Fibroblast of skin of abdomen (primary cell): ENCODE results near the gene CD72.
"Not testable (repeated sequence)": the region's sequence is repeated elsewhere in the genome, so short reads cannot be mapped to it uniquely, and the experiment has no call there.

Experiments
- DNase-seq: peaks from one replicate; pipeline ENCODE4 v3.0.0-alpha.2; 2013

CD72 gene

GRCh38 chr9:35649431-35650340 is 31.5 kb upstream of the CD72 start:
- no peak for DNase-seq

GRCh38 chr9:35646533-35647265 is 28.5 kb upstream of the CD72 start:
- peak; percentile 85 for DNase-seq

- DNase-seq: no peak
Measured at GRCh38 chr9:35646153-35646532, 27.9 kb upstream of the CD72 start.

GRCh38 chr9:35645736-35646135 is 27.5 kb upstream of the CD72 start:
- not testable (repeated sequence) for DNase-seq

GRCh38 chr9:35643046-35643445 is 24.8 kb upstream of the CD72 start:
- no peak for DNase-seq

- not testable (repeated sequence) for DNase-seq
Measured at GRCh38 chr9:35641478-35641877, 23.3 kb upstream of the CD72 start.

- not testable (repeated sequence) for DNase-seq
Measured at GRCh38 chr9:35640431-35640830, 22.2 kb upstream of the CD72 start.

- DNase-seq: no peak
Measured at GRCh38 chr9:35639631-35640030, 21.4 kb upstream of the CD72 start.

- DNase-seq: not testable (repeated sequence)
Measured at GRCh38 chr9:35639225-35639624, 21.0 kb upstream of the CD72 start.

- not testable (repeated sequence) for DNase-seq
Measured at GRCh38 chr9:35638751-35639150, 20.5 kb upstream of the CD72 start.

- not testable (repeated sequence) for DNase-seq
Measured at GRCh38 chr9:35637427-35637955, 19.3 kb upstream of the CD72 start.

GRCh38 chr9:35636877-35637246 is 18.6 kb upstream of the CD72 start:
- DNase-seq: not testable (repeated sequence)

- DNase-seq: no peak
Measured at GRCh38 chr9:35636135-35636876, 18.1 kb upstream of the CD72 start.

- no peak for DNase-seq
Measured at GRCh38 chr9:35635730-35636129, 17.5 kb upstream of the CD72 start.

- DNase-seq: no peak
Measured at GRCh38 chr9:35629597-35629996, 11.4 kb upstream of the CD72 start.

GRCh38 chr9:35628389-35628991 is 10.3 kb upstream of the CD72 start:
- DNase-seq: no peak

GRCh38 chr9:35627575-35627974 is 9.4 kb upstream of the CD72 start:
- DNase-seq: no peak

GRCh38 chr9:35619800-35620158 is 1.6 kb upstream of the CD72 start:
- DNase-seq: no peak

- no peak for DNase-seq
Measured at GRCh38 chr9:35618854-35619799, 914 bp upstream of the CD72 start.

GRCh38 chr9:35617548-35617947 is 665 bp downstream of the CD72 start:
- no peak for DNase-seq
